ENCODE data around the gene SCN9A.

Gene SCN9A

DNA sequence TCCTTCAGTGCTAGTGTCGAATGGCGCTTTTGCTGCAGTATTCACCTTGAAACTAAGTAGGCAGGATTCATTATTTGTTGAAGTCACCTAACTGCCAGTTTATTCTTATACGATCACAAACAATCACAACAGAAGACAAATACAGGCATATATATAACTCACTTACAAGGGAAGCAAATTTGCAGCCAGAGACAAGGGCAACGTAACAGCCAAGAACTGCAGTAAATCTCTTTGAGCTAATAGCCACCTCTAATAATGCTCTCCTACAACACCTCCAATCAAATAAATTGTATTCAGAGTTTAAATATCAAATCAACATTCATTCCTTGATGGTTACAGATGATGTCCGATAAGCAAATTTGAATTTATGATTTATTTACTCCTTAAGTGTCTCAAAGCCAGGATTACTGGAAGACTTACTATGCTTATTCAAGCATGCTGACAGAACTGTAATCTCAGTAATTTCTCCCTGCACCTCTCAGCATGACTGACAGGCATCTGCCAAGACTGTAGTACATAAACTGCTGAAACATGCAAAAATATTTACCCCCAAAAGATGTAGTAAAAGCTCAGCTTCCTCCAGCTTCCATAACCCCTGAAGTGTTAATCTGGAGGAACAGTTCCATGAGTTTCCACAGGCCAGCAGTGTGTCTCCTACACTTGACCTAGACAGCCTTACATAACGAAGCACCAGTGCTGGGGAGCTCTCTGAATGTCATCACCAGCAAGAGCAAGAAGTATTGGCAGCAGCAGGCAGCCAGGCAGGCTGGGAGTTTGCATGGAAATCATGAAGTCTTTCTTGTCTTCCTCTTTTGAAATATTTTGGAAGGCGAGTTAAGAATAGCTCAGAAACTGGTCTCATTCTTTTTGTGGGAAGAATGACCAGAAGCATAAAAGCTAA is 227.0 kb downstream of the SCN9A start:
- Histone ChIP-seq H2AK5ac (ENCODE audit: low read depth, low read length) (no peak overlapping the region), H3K27me3 (ENCODE audit: control insufficient read depth in 3 of 3, insufficient read depth in 3 of 3, low read depth in 1 of 3, low read length in 3 of 3) (no peaks in the 10 kb centered on the region), H4K91ac (ENCODE audit: low read depth, low read length, poor library complexity) (no peak overlapping the region), H2BK5ac (ENCODE audit: low read length) (no peak overlapping the region), H3K9ac (ENCODE audit: low read depth, low read length, poor library complexity) (no peak overlapping the region), H3K4ac (ENCODE audit: low read length) (no peak overlapping the region), H3K27ac (replicated peaks; ENCODE audit: low read length) (no peak overlapping the region), H3K4me3 (ENCODE audit: low read length in 2 of 2) (no peak overlapping the region), H3K36me3 (replicated peaks in 1 of 2; ENCODE audit: control insufficient read depth in 2 of 2, insufficient read depth in 2 of 2, low read length in 2 of 2) (no peaks in the 10 kb centered on the region), H3K4me1 (ENCODE audit: control insufficient read depth in 2 of 2, insufficient read depth in 1 of 2, low read depth in 1 of 2, low read length in 2 of 2) (no peaks in the 10 kb centered on the region), H2AFZ (ENCODE audit: low read length) (peak overlapping the region; percentile 16), H2BK15ac (ENCODE audit: low read length) (no peak overlapping the region), H3K4me2 (ENCODE audit: insufficient read depth, low read length, poor library complexity, severe bottlenecking) (no peak overlapping the region), H3K14ac (ENCODE audit: low read length) (no peak overlapping the region), H3K9me3 (replicated peaks in 1 of 2; ENCODE audit: control insufficient read depth in 2 of 2, insufficient read depth in 1 of 2, low read depth in 1 of 2, low read length in 2 of 2) (no peaks in the 10 kb centered on the region), H4K8ac (ENCODE audit: low read depth, low read length) (no peak overlapping the region), H3K23ac (ENCODE audit: low read depth, low read length, poor library complexity) (no peak overlapping the region), H2BK120ac (ENCODE audit: low read depth, low read length) (no peak overlapping the region), H3K79me1 (ENCODE audit: low read depth, low read length) (no peaks in the 10 kb centered on the region), H2BK12ac (ENCODE audit: low read length) (no peak overlapping the region), H3K18ac (ENCODE audit: low read length) (no peak overlapping the region)
- DNase-seq (ENCODE audit: low spot score) = no peak
- no CpG with 5 or more reads among the region's 7 CpGs for WGBS, 2 donors (ENCODE audit: extremely low coverage in 2 of 2, insufficient read length in 2 of 2, insufficient replicate concordance in 1 of 2)

DNA sequence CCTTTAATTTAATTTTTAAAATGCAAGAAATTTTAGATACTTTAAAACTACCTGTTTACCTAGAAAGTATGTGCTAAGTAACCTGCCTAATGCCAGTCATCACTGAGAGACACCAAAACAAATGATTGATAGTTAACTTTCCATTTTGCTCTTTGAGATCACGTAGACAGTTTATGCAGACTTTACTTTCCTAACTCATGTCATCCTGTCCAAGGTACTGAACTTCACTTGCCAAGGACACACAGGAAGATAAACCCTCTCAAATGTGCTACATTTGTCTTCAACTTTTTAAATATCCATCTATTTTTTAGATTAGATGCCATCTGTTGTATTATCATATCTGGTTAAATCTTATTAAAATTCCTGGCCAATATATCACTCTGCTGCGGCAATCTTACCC is 227.9 kb downstream of the SCN9A start:
- H4K91ac ChIP-seq (ENCODE audit: low read depth, low read length, poor library complexity) = no peak overlapping the region
- no CpG with 5 or more reads among the region's 2 CpGs for WGBS, 2 donors (ENCODE audit: extremely low coverage in 2 of 2, insufficient read length in 2 of 2, insufficient replicate concordance in 1 of 2)
- H2BK12ac ChIP-seq (ENCODE audit: low read length) = no peak overlapping the region

More for the DNA sequence above, 227.9 kb downstream of the SCN9A start:
- no peak for DNase-seq (ENCODE audit: low spot score)
- Histone ChIP-seq H3K27ac (replicated peaks; ENCODE audit: low read length) (no peak overlapping the region), H3K14ac (ENCODE audit: low read length) (no peak overlapping the region), H3K79me1 (ENCODE audit: low read depth, low read length) (no peaks in the 10 kb centered on the region), H3K4me3 (ENCODE audit: low read length in 2 of 2) (no peak overlapping the region), H3K36me3 (replicated peaks in 1 of 2; ENCODE audit: control insufficient read depth in 2 of 2, insufficient read depth in 2 of 2, low read length in 2 of 2) (no peaks in the 10 kb centered on the region), H3K9me3 (replicated peaks in 1 of 2; ENCODE audit: control insufficient read depth in 2 of 2, insufficient read depth in 1 of 2, low read depth in 1 of 2, low read length in 2 of 2) (no peaks in the 10 kb centered on the region), H3K23ac (ENCODE audit: low read depth, low read length, poor library complexity) (no peak overlapping the region), H2BK120ac (ENCODE audit: low read depth, low read length) (no peak overlapping the region), H2BK15ac (ENCODE audit: low read length) (no peak overlapping the region), H2BK5ac (ENCODE audit: low read length) (no peak overlapping the region), H3K27me3 (ENCODE audit: control insufficient read depth in 3 of 3, insufficient read depth in 3 of 3, low read depth in 1 of 3, low read length in 3 of 3) (no peaks in the 10 kb centered on the region), H3K4me2 (ENCODE audit: insufficient read depth, low read length, poor library complexity, severe bottlenecking) (no peak overlapping the region), H4K8ac (ENCODE audit: low read depth, low read length) (no peak overlapping the region), H2AK5ac (ENCODE audit: low read depth, low read length) (no peak overlapping the region), H2AFZ (ENCODE audit: low read length) (no peak overlapping the region), H3K9ac (ENCODE audit: low read depth, low read length, poor library complexity) (no peak overlapping the region), H3K4ac (ENCODE audit: low read length) (no peak overlapping the region), H3K4me1 (ENCODE audit: control insufficient read depth in 2 of 2, insufficient read depth in 1 of 2, low read depth in 1 of 2, low read length in 2 of 2) (no peaks in the 10 kb centered on the region), H3K18ac (ENCODE audit: low read length) (no peak overlapping the region)

All from neuronal stem cell (in vitro differentiated cells).